A673 (cell line): Measurements from ENCODE around the gene PDE4C.

Source experiments
- CTCF ChIP-seq: fragments of 300-800, 200-600 bp; sonication (generic); conservative IDR thresholded peaks from 2 replicates; pipeline ENCODE4 v1.5.1; 2017; ENCODE audit warnings: low read depth, mild to moderate bottlenecking, antibody characterized with exemption, low read length, moderate library complexity, mixed read lengths
- EZH2 ChIP-seq: fragments of 200-600 bp; sonication (generic); IDR thresholded peaks from 2 replicates; pipeline ENCODE4 v1.6.1; 2017; ENCODE audit warnings: borderline replicate concordance, low read depth, mild to moderate bottlenecking, mixed read lengths, antibody characterized with exemption, low read length; ENCODE audit not compliant: poor library complexity, severe bottlenecking

GRCh38 chr19:18208098-18208951 is 17.9 kb downstream of the PDE4C start:
- TF ChIP-seq CTCF (peak; percentile 68), EZH2 (no peak)
